Bone marrow (tissue), 2 donors: ENCODE results near the gene PARD3.
"Not testable (repeated sequence)": the region's sequence is repeated elsewhere in the genome, so short reads cannot be mapped to it uniquely, and the experiment has no call there.

Source experiments
- DNase-seq, 2 donors: peaks; one replicate each; lab custom pipeline; 2025; lab: John Stamatoyannopoulos, UW

The PARD3 gene

DNA sequence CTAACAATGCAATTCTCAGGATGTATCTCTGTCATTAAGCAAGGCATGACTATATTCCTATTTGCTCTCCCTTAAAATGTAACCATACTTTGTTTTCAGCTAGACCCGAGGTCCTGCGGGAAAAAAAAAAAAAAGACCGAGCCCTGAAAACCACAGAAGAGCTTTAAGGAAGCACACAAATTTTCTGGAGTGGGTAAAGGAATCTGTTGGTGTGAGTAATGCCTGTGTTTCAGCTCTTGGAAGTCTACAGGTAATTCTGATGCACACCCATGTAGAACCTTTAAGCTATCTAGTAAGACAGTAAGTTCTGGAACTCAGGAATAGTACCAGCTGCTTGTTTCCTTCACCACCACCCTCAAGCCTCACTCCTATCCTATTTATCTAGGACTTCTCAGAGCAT lies 351.1 kb downstream of the PARD3 start:
- no peak for DNase-seq

DNA sequence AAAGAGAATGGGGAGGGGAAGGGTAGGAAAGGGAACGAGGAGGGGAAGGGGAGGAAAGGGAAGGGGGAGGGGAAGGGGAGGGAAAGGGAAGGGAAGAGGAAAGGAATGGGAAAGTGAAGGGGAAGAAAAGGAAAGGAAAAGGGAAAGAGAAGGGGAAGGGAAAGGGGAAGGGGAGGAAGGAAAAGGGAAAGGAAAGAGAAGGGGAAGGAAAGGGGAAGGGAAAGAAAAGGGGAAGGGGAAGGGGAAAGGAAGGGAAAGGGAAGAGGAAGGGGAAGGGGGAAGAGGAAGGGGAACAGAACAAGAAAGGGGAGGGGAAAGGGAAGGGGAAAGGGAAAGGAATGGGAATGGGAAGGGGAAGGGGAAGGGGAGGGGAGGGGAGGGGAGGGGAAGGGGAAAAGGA lies 352.1 kb downstream of the PARD3 start:
- DNase-seq: no peak

- no peak for DNase-seq
These were observed 353.0 kb downstream of the PARD3 start for GRCh38 chr10:34462056-34462455.

DNA sequence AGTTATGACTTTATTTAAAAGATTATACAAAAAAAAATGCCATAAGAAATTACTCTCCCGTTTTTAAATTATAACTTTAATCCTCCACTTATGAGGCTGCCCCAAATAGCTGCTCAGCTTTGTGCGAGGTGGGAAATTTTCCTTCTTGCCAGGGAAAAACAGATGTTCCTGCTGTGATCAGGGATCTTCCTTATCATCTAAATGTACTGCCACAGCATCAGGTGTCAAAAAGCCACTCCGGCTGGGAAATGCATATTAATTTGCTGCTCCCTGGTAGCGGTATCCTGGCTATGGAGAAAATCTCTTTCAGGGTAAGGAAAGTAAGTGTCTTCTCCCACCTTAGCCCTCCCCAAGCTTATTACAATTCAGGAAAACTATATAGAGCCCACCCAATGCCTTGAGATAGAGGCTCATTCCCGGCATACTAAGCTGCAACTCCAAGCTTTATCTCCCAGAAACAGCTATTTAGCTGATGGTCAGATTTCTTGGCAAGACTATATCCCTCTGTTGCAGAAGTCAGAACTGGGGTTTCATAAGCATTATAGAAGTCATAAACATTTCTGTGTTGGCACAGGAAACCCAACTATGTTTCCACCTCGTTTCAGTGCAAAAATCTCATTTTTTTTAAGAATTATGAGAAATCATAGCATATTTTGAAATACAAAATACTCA lies 360.4 kb downstream of the PARD3 start:
- no peak for DNase-seq

- DNase-seq: no peak
These were observed 365.3 kb downstream of the PARD3 start for GRCh38 chr10:34449836-34450235.

- DNase-seq: no peak
These were observed 369.0 kb downstream of the PARD3 start for GRCh38 chr10:34446049-34446448.

DNA sequence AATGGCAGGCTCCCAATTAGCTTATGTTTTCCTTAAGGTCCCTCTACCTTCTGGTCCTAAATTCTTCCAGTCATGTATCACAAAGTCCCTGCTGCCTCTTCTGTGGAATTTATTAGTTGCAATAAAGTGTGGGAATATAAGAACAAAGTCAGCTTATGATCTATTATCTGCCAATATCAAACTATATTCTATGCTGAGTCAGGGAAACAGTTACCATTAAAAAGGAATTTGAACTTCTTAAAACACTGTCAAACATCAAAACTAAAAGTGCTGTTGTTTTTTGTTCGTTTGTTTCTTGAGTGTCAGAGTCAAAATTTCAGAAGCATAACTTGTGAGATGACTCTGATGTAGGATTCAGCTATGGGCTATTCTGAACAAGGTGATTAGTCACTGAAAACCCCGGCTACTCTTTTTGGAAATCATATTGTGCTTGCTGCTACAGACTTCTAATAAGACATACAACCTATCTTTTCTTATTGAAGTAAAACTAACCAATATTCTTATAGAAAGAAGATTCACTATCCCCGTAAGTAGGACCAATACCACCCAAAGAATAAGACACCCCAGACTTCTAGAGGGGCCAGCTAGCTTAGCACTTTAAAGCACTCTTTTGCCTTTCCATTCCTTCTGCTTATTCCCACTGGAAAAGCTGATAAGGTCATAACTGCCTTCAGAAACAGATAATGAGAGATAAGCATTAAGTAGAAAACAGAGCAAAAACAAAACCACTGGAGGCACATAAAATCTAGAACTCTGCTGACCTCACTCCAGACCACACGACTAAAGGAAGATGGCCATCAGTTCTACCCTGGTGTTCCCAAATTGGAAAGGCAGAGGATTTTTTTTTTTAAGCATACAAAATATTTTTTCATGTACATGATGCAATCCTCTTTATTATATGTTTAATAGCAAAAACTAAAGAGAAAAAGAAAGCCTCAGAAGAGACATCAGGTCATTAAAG lies 370.6 kb downstream of the PARD3 start:
- no peak for DNase-seq

GRCh38 chr10:34439386-34439785 lies 375.7 kb downstream of the PARD3 start:
- DNase-seq: not testable (repeated sequence)

GRCh38 chr10:34438741-34439140 lies 376.4 kb downstream of the PARD3 start:
- DNase-seq: no peak

DNA sequence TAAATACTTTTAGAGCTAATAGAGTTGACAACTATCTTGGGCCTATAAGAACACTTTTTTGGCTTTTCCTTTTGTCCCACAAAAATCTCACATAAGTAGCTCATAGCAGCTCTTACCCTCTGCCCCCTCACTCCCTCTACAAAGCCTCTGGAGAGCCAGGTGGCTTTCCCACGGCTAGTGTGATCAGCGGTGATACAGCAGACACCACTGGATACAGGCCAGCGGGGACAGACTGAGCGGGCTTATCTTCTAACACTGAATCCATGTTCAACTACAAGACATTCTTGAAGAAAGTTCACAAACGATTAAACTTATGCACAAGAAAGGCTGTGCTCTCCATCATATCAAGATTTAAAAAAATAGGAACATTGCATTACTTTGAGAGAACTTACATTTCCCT lies 377.2 kb downstream of the PARD3 start:
- no peak for DNase-seq

DNA sequence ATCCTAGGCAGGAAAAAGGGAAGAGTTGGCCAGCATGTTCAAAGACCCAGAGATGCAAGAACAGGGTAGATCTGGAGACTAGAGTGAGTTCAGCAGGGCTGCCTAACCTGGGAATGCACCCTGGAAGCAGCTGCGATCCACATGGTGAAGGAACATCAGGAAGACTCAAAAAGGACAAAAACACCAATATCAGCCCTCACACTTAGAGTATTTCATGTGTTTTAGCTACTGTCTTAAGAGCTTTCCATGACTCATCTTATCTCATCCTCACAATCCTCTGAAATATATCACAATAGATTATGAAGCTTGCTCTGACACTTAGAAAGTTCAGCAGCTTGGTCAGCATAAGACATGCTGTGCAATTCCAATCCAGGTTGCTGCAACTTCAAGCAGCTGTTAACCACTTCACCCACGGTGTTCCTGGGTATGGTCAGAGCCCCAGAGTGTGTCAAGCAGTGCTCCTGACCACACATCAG lies 380.9 kb downstream of the PARD3 start:
- no peak for DNase-seq

DNA sequence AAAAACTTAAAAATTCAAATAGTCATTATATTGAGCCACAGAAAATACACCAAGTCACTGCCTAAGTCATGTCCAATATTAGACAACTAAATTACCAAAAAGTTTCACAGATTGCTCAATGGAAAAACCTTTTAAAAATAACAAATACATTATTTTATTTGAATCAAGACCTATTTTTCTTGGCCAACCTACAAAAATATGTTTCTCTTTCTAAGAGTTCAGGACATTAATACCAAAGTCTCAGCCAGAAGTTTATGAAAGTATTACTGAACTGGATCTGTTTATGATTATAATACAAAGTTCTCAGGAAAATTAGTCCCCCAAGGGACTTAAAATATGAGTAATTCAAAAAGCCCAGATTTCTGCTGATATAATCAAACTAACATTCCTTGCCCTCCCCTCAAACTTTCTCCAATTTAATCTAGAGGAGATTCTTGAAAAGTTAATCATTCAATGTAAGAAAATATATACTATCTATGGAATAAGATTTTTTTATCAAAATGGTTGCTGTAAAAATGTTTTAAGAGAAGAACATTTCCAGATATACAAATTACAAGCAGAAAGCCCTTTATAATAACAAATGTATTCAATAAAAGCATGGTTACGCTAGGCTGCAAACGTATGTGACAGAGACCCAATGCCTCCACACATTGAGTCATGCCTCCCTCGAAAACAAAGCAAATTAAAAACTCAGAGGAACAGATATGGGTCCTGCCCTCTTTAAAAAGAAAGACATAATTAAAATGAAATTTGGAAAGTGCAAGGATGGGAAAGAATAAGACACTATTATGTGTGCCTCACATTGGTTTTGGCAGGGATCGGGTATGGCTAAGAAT lies 381.6 kb downstream of the PARD3 start:
- no peak for DNase-seq

- no peak for DNase-seq
These were observed 382.5 kb downstream of the PARD3 start for GRCh38 chr10:34432589-34432988.

- DNase-seq: no peak
These were observed 384.4 kb downstream of the PARD3 start for GRCh38 chr10:34430685-34431084.

DNA sequence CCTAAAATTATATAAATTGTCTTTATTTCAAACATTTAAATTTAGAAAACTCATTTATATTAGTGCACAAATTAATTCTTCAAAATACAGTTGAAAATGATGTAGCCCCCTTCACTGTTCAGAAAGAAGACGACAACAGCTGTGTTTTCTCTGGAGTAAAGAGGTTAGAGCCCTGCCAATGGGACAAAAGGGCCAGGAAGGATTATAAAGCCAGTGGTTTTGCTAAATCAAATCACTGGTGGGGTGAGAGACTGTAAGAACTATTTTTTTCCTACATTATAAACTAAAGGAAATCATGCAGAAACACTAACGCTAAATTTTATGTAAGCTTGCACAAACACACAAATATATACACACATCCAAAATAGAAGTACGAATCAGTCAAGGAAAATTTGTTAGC lies 386.6 kb downstream of the PARD3 start:
- DNase-seq: no peak

- DNase-seq: no peak
These were observed 387.2 kb downstream of the PARD3 start for GRCh38 chr10:34427911-34428216.

GRCh38 chr10:34427158-34427910 lies 387.8 kb downstream of the PARD3 start:
- not testable (repeated sequence) for DNase-seq

DNA sequence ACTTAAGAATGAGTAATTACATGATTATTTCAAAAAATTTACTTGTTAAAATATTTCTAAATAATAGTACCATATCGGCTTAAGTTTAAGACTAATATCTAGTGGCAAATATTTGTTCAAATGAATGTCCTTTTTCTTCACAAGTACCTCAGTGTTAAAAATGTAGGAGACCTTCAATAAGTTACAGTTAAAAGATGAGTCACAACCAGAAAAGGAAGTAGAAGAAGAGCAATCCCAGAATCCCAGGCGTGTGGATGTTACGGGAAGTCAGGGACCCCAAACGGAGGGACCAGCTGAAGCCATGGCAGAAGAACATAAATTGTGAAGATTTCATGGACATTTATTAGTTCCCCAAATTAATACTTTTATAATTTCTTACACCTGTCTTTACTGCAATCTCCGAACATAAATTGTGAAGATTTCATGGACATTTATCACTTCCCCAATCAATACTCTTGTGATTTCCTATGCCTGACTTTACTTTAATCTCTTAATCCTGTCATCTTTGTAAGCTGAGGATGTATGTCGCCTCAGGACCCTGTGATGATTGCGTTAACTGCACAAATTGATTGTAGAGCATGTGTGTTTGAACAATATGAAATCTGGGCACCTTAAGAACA lies 388.4 kb downstream of the PARD3 start:
- DNase-seq: not testable (repeated sequence)

- DNase-seq: no peak
These were observed 389.1 kb downstream of the PARD3 start for GRCh38 chr10:34426041-34426440.

- DNase-seq: no peak
These were observed 391.1 kb downstream of the PARD3 start for GRCh38 chr10:34423673-34424625.
